NCI-H2107 treated with DMSO at 0.1 percent for 48 hours (cell line): ENCODE measurements around the gene ASCC3.
"Not testable (repeated sequence)": the region's sequence is repeated elsewhere in the genome, so short reads cannot be mapped to it uniquely, and the experiment has no call there.

Experiments used
- DNase-seq: peaks from one replicate; lab custom pipeline; 2025; ENCODE audit not compliant: unreplicated experiment; lab: John Stamatoyannopoulos, UW

Gene ASCC3

GRCh38 chr6:100883347-100883746, 2.2 kb upstream of the ASCC3 start:
- DNase-seq, result no peak

GRCh38 chr6:100881707-100882040, 545 bp upstream of the ASCC3 start:
- DNase-seq, result no peak

GRCh38 chr6:100880149-100880852, 828 bp downstream of the ASCC3 start:
- no peak for DNase-seq

DNA sequence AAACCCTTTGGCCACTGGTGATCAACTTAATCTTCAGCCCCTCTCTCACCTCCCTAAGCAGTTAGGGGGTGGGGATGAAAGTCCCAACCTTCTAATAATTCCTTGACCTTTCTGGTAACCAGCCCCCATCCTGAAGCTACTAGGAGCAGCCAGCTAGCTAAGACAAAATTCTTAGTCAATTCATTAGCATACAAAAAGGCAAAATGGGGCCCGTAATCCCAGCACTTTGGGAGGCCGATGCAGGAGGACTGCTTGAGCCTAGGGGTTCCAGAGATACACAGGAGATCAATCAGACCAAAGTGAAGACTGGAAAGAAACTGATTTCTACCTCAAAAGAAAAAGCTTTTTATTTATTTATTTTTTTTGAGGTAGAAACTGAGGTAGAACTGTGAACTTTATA, 1.8 kb downstream of the ASCC3 start:
- no peak for DNase-seq

DNA sequence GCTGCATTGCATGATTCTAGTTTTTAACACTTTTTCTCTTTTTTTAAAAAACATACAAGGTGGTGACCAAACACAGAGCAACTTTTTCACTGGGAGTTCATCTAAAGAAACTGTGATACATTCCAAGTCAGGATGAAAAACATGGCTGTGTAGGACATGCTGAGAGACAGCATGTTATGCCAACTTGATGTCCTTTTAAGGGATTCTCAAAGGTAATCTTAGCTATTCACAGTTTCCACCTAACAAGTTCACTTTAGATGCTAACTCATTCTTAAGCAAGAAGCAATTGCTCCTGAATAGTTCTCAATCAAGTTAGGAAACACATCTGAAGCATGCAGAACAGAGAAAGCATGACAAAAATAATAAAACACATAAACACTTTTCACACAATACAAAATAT, 3.3 kb downstream of the ASCC3 start:
- DNase-seq, result no peak

DNA sequence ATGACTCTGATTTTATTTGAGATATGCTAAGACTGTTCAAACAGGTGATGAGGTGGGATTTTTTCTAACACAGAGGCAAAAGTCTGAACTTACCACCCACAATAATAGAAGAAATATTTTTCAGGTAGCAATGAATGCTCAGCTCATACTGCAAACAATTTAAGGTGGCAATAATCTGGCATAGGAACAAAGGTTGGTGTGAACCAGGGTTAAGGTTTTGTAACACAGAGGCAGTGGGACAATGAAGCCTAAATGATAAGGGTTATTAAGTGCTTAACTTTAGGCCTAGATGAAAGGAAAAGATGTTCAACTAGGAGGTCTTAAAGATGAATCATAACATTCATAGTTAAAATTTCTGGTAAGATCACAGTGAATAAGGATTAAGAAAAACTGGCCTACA, 4.9 kb downstream of the ASCC3 start:
- no peak for DNase-seq

DNA sequence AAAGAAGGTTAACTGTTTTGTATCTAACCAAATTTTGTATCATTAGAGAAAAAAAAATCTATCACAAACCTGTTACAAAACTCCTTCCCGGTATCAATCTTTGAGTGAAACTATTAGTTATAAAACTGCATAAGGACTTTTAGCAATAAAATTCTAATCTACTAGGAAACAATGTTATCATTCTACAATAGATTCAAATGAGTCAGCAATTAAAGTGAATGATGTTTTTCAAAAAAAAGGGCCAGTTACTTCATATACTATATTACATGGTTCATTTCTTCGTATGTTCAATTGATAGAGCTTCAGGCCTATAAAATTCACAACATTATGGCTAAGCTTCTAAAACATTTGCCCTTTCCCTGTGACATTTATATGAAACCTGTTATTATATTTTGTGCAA, 15.6 kb downstream of the ASCC3 start:
- no peak for DNase-seq

DNA sequence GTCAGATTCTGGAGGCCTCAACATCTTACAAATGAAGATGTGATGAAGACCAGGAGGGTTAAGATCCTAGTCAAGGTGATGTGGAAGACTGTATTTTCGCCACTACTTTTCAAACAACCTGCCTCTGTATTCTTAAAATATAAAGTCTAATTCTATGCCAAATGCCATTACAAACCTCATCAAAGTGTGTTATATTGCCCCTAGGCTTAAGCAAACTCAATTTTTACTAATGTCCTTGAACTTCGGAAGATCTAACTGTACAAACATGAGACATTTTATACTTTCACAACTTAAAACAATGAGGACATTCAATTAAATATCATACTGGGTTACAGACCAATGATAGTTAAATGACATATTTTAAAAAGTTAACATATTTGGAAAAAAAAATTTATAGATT, 19.1 kb downstream of the ASCC3 start:
- no peak for DNase-seq

DNA sequence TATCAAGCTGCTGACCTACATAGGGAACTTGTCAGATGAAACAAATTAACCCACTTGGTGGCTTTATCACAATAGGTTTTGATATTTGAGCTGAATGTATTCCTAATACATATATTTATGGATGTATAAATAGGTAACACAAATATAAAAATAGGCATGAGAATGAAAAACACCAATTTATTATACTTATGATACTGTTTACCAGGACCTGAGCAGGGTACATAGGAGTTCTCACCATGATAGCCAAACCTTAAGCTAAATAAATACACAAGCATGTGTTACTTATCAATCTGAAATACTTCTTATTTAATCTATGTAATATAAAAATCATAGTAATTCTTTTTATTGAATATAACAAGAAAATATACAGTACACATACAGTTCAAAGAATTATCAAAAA, 25.0 kb downstream of the ASCC3 start:
- DNase-seq, result no peak

- no peak for DNase-seq
These were observed 29.3 kb downstream of the ASCC3 start for GRCh38 chr6:100851819-100852218.

DNA sequence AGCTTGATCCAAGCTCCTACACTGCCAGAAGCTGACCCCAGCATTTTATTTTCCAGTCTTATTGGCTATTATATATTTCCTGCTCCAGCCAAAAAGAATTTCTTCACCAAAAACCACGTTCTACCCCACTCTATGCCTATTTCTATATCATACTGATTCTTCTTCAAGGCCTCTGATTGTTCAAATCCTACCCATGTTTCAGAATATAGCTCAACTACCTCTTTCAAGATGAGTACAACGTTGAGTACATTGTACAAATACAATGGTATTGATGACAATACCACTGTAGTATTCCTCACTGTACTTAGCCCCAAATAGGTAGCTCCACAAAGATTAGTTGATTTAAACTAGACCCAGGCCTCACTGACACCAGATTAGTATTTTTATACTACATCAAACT, 31.0 kb downstream of the ASCC3 start:
- DNase-seq, result no peak

DNA sequence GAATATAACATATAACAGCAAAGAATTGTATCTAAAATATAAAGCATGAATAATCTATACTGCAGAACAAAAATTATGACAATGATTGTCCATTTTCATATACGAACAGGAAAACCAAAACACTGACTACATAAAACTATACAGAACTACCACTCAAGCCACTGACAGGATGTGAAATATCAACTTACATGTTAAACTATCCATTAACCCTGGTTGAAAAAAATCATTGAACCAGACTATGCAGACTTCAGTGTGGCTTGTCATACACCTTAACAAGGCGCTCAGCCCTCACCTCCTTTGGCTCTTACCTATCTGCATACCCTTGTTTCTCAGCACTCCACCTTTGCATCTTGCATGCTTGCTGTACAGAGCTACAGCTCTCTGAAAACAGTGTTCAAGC, 34.9 kb downstream of the ASCC3 start:
- peak; percentile 65 for DNase-seq

- no peak for DNase-seq
These were observed 35.5 kb downstream of the ASCC3 start for GRCh38 chr6:100845676-100846075.

DNA sequence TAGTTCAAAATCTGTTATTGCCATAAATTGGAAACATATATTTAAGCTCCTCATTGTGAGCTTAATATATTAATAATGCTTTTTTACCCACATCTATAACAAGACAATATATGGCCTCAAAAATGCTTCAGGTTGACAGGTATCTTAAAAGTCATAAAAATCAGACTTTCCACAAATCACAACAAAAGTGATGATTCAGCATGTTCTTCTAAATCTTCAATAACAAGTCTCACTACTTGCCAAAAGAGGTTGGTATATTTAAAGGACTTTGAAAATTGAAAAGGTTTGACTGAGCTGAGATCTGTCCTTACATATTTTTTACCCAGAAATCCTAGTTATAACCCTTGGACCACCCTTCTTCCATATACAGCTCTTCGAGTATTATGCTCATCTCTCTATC, 41.7 kb downstream of the ASCC3 start:
- DNase-seq, result no peak

DNA sequence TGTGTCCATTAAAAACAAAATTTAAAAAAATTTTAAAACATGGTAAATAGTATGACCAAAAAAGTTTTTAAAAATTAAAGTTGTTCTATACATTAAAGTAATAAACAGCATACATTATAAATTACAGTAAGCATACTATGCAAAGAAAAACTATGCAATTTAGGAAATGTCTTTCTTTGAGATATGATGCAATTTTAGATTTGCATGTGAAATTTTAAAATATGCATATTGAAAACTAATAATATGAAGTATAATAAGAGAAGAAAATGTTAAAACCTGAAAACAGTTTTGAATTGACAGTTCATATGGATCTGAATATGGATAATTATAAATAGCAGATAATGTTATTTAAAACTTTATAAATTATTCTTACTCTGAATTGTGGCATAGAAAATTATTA, 43.1 kb downstream of the ASCC3 start:
- no peak for DNase-seq

DNA sequence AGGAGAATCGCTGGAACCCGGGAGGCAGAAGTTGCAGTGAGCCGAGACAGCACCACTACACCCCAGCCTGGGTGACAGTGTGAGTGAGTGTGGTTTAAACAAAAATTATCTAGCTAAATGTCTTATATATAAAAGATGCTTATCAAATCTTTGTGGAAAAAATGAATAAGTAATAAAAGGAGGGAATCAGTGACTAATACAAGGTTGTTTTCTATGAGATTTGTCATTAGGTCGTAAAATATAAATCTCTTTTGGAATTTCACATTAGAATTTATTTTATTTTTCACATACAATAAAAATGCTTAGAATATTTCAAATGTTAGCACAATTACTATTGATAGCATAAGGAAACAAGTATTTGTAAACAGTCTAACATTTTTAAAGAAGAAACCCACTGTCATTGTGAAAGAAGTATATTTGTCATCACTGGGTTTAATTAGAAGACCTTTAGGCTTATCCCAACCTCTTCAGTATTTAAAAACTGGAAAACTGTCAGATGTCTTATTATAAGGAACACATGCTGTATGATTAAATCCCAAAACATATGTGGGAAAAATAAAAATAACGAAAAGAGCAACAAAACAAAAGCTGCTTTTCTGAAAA, 47.1 kb downstream of the ASCC3 start:
- no peak for DNase-seq

DNA sequence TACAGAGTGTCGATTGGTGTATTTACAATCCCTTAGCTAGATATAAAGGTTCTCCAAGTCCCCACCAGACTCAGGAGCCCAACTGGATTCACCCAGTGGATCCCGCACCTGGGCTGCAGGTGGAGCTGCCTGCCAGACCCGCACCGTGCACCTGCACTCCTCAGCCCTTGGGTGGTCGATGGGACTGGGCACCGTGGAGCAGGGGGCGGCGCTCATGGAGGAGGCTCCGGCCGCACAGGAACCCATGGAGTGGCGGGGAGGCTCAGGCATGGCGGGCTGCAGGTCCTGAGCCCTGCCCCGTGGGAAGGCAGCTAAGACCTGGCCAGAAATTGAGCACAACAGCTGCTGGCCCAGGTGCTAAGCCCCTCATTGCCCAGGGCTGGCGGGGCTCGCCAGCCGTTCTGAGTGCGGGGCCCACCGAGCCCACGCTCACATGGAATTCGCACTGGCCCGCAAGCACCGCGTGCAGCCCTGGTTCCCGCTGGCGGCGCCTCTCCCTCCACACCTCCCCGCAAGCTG, 52.0 kb downstream of the ASCC3 start:
- DNase-seq, result not testable (repeated sequence)

DNA sequence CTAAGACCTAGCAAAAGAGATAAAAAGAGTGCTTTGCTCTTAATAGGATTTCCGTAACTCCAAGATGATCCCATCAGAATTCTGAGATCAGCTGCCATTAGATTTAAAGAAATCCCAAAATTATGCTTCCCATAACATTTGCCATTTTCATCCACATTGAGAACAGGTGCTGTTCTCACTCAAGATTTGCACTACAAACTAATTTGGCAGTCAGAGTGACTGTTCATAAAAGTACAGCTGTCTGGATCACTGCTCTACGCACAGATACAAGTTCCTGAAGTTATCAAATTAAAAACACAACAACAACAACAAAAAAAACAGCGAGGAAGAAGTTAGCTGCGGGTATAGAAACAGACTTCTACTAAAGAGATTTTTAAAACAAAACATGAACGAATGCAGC, 58.1 kb downstream of the ASCC3 start:
- DNase-seq, result no peak

- DNase-seq, result no peak
These were observed 63.1 kb downstream of the ASCC3 start for GRCh38 chr6:100818066-100818465.

DNA sequence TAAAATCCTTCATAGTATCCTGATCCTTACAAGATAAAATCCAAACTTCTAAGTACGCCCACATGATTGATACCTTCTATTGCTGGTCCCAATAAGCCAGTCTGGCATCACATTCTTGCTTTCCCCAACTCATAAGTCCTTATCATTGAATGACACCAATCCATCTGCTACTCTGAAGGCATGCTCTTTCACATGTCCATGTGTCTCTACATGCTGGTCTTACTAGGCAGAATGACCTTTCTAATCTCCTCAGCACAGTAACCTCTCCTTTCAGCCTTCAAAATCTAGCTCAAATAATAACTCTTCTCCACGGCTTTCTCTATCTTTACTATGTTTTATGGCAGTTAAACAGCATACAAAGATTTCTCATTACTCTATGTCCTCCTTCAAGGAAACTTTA, 71.1 kb downstream of the ASCC3 start:
- DNase-seq, result no peak

DNA sequence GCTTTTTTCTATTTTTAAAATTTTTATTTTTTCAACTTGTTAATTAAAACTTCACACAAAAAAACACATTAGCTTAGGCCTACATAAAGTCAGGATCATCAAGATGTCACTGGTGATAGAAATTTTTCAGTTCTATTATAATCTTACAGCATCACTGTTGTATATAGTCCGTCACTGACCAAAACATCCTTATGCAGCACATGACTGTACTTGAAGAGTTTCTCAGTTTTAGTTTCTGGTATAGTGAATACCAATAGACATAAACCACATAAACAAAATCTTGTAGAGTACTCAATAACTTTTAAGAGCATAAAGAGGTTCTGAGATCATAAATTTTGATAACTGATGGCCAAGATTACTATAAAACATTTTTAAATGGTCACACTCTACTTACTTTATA, 71.8 kb downstream of the ASCC3 start:
- DNase-seq, result no peak

DNA sequence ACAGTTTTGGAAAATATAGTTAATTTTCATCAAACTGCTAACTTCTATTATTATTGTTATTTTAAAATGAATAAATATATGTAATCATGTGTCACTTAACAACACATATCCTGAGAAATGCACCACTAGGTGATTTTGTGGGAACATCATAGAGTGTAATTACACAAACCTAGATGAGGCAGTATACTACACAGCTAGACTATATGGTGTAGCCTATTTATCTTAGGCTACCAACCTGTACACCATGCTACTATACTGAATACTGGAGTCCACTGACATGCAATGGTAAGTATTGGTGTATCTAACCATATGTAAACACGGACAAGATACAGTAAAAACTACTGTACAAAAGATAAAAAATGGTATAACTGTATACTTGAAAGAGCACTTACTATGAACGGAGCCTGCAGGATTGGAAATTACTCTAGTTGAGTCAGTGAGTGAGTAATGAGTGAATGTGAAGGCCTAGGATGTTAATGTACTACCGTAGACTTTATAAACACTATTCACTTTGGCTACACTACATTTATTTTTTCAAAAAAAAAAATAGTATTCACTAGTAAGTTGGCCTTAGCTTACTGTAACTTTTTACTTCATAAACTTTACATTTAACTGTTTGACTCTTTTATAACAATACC, 72.4 kb downstream of the ASCC3 start:
- DNase-seq, result no peak

DNA sequence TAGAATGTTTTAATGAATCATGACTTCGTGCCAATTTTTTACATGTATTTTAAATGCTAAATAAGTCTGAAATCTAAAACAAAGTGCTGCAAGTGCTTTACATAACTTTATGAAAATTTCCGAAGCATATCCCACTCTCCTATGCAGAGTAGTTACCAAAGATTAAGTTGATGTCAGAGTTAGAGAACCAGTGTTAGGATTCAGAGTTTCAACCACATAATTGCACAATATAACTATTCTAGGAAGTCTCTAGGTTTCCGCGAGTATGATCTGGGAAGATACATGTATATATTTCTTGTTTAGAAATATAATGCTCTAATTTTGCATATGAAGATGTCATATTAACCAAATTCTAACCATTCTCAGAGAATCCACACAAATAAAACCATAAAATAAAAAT, 74.8 kb downstream of the ASCC3 start:
- no peak for DNase-seq
